Smooth muscle cell (in vitro differentiated cells): ENCODE measurements around the gene SH3TC1. TPM values are rescaled to one million over a fixed set of nuclear protein-coding genes. Genes with fewer than 3 reads are reported as not detected.

ENCODE experiments used
- DNase-seq: peaks from one replicate; lab custom pipeline; 2025; ENCODE audit not compliant: unreplicated experiment; lab: John Stamatoyannopoulos, UW
- H2AFZ ChIP-seq: fragments of 200-600 bp; sonication (generic); 2 replicates; pipeline ENCODE4 v1.6.0; 2016; ENCODE audit warnings: antibody characterized with exemption, low read depth, mild to moderate bottlenecking
- H3F3A ChIP-seq: fragments of 200-600 bp; sonication (generic); 2 replicates; pipeline ENCODE4 v1.6.0; 2017; ENCODE audit warnings: antibody characterized with exemption, low read depth
- H3K27ac ChIP-seq: fragments of 200-600 bp; sonication (generic); 2 replicates; pipeline ENCODE4 v1.5.1; 2016; ENCODE audit warnings: low read depth, mild to moderate bottlenecking
- H3K27me3 ChIP-seq: fragments of 200-600 bp; sonication (generic); 2 replicates; pipeline ENCODE4 v1.6.1; 2016; ENCODE audit warnings: low read depth, mild to moderate bottlenecking
- H3K36me3 ChIP-seq: fragments of 200-600 bp; sonication (generic); 2 replicates; pipeline ENCODE4 v1.5.1; 2016; ENCODE audit warnings: low read depth
- H3K4me1 ChIP-seq: fragments of 200-600 bp; sonication (generic); 2 replicates; pipeline ENCODE4 v1.5.1; 2016; ENCODE audit warnings: low read depth
- H3K4me2 ChIP-seq: fragments of 200-600 bp; sonication (generic); 2 replicates; pipeline ENCODE4 v1.6.0; 2016; ENCODE audit warnings: mild to moderate bottlenecking
- H3K4me3 ChIP-seq: fragments of 200-600 bp; sonication (generic); 2 replicates; pipeline ENCODE4 v1.5.1; 2016; ENCODE audit warnings: mild to moderate bottlenecking
- H3K79me2 ChIP-seq: fragments of 200-600 bp; sonication (generic); 2 replicates; pipeline ENCODE4 v1.6.0; 2016; ENCODE audit warnings: low read depth, mild to moderate bottlenecking
- H3K9ac ChIP-seq: fragments of 200-600 bp; sonication (generic); 2 replicates; pipeline ENCODE4 v1.6.0; 2016; ENCODE audit warnings: low read depth
- H3K9me3 ChIP-seq: fragments of 200-600 bp; sonication (generic); replicated peaks from 2 replicates; pipeline ENCODE4 v1.5.1; 2016; ENCODE audit warnings: low read depth
- H4K20me1 ChIP-seq: fragments of 200-600 bp; sonication (generic); 2 replicates; pipeline ENCODE4 v1.6.0; 2016; ENCODE audit warnings: low read depth
- WGBS: methylation state at CpG from one replicate; pipeline ENCODE4 v1.1.7; 2016; ENCODE audit warnings: low lambda C conversion rate; 5-methylcytosine and 5-hydroxymethylcytosine counted together
- polyA plus RNA-seq: library from polyadenylated mRNA; unstranded; fragments of >200 nt; fragmentation: Nextera tagmentation; extraction: Ambion mirVana; gene quantifications from 2 replicates; pipeline ENCODE4 v1.2.1, GENCODE V29; 2016
- total RNA-seq: library from RNA; depleted of rRNA; stranded (reverse); fragments of >200 nt; gene quantifications from 2 replicates; pipeline ENCODE4 v1.2.3, GENCODE V29; 2014
- TF ChIP-seq, protein P1 (sequence below): fragments of 200-600 bp; sonication (generic); IDR thresholded peaks from 2 replicates; pipeline ENCODE4 v1.5.1; 2017; ENCODE audit warnings: borderline replicate concordance, mild to moderate bottlenecking, antibody characterized with exemption; ENCODE audit not compliant: insufficient read depth, poor library complexity, severe bottlenecking

SH3TC1 gene
- total and polyA plus RNA-seq, 2 experiments from 2014 or later = 7.8 to 17.7 TPM

DNA sequence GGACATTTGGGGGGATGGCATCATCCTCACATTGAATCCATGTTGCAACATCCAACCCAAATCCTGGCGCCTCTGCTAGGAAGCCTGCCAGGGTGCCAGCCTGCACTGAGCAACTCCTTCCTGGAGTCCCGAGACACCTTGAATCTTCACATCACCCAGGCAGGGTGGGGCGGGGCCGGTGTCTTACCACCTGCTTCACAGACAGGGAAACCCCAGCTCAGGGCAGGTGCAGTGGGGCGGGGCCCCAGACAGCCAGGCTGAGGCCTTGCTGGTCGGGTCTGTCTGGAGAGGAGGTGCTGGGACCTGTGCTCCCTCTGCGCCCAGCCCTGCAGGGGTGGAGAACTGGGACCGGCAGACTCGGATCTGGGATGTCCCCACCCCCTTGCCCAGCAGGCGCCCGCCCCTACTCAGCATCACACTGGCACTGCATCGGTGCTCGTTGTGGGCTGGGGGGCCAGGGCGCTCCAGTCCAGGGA, 39.0 kb downstream of the SH3TC1 start:
- no peaks in the 10 kb centered on the region for H3K79me2 ChIP-seq
- WGBS = 71% methylated on average over 14 of the region's 14 CpGs
- no peaks in the 10 kb centered on the region for H4K20me1 ChIP-seq
- H2AFZ ChIP-seq = no peak overlapping the region
- H3K36me3 ChIP-seq = no peaks in the 10 kb centered on the region
- H3K27me3 ChIP-seq = no peaks in the 10 kb centered on the region
- H3F3A ChIP-seq = no peaks in the 10 kb centered on the region
- H3K27ac ChIP-seq = no peak overlapping the region
- DNase-seq = no peak
- H3K4me2 ChIP-seq = no peak overlapping the region
- H3K4me3 ChIP-seq = no peak overlapping the region
- H3K9ac ChIP-seq = no peak overlapping the region
- H3K4me1 ChIP-seq = peaks cover 7% of the 10 kb centered on the region
- H3K9me3 ChIP-seq = no peaks in the 10 kb centered on the region
- TF ChIP-seq, protein P1, sequence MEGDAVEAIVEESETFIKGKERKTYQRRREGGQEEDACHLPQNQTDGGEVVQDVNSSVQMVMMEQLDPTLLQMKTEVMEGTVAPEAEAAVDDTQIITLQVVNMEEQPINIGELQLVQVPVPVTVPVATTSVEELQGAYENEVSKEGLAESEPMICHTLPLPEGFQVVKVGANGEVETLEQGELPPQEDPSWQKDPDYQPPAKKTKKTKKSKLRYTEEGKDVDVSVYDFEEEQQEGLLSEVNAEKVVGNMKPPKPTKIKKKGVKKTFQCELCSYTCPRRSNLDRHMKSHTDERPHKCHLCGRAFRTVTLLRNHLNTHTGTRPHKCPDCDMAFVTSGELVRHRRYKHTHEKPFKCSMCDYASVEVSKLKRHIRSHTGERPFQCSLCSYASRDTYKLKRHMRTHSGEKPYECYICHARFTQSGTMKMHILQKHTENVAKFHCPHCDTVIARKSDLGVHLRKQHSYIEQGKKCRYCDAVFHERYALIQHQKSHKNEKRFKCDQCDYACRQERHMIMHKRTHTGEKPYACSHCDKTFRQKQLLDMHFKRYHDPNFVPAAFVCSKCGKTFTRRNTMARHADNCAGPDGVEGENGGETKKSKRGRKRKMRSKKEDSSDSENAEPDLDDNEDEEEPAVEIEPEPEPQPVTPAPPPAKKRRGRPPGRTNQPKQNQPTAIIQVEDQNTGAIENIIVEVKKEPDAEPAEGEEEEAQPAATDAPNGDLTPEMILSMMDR = no peak

GRCh38 chr4:8238515-8239053, 39.5 kb downstream of the SH3TC1 start:
- Histone ChIP-seq H3K9ac (no peak overlapping the region), H3K4me1 (peaks cover 7% of the 10 kb centered on the region), H3K79me2 (no peaks in the 10 kb centered on the region), H3K4me2 (no peak overlapping the region), H3K27me3 (no peaks in the 10 kb centered on the region), H3K9me3 (no peaks in the 10 kb centered on the region), H3K27ac (no peak overlapping the region), H2AFZ (no peak overlapping the region), H3K4me3 (no peak overlapping the region), H4K20me1 (no peaks in the 10 kb centered on the region), H3K36me3 (no peaks in the 10 kb centered on the region), H3F3A (no peaks in the 10 kb centered on the region)
- no peak for DNase-seq
- TF ChIP-seq, protein P1 = peak; percentile 35
- WGBS = 47% methylated on average over 17 of the region's 17 CpGs

DNA sequence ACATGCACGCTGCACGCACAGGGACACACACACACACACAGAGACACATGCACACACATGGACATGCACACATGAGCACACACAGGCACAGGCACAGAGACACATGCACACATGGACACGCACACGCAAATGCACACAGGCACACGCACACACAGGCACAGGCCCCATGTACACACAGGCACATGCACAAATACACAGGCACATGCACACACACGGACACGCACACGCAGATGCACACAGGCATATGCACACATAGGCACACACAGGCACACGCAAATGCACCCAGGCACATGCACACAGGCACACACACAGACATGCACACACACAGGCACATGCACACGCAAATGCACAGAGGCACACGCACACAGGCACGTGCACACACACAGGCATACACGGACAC, 40.1 kb downstream of the SH3TC1 start:
- H3K27me3 ChIP-seq = no peaks in the 10 kb centered on the region
- H3K4me2 ChIP-seq = no peak overlapping the region
- no peak overlapping the region for H3K4me3 ChIP-seq
- no peak for DNase-seq
- no peak overlapping the region for H2AFZ ChIP-seq
- no peaks in the 10 kb centered on the region for H3K79me2 ChIP-seq
- H3K27ac ChIP-seq = no peak overlapping the region
- H3K36me3 ChIP-seq = no peaks in the 10 kb centered on the region
- H3K9me3 ChIP-seq = no peaks in the 10 kb centered on the region
- over 99% methylated on average over 13 of the region's 13 CpGs for WGBS
- no peak overlapping the region for H3K9ac ChIP-seq
- H3K4me1 ChIP-seq = peaks cover 7% of the 10 kb centered on the region
- no peaks in the 10 kb centered on the region for H3F3A ChIP-seq
- H4K20me1 ChIP-seq = no peaks in the 10 kb centered on the region
- TF ChIP-seq, protein P1 = no peak

DNA sequence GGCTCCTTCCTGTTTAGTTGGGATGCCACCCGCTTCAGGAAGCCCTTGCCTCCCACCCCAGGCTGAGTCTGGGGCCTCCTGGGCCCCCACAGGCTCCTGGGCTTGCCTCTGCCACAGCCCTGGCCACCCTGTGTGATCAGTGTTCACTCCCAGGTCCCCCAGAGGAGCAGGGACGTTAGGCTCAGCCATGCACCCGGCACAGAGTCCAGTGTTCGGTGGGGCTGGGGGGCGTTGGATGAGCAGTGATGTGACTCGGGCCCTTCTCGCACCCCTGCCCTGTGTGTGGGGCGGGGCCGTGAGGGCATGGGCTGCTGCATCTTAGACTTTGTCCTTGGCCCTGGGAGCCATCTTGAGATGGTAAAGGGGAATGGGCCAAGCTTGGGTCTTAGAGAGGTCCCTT, 40.6 kb downstream of the SH3TC1 start:
- no peak overlapping the region for H3K4me3 ChIP-seq
- 94% methylated on average over 9 of the region's 9 CpGs for WGBS
- H3F3A ChIP-seq = no peaks in the 10 kb centered on the region
- no peaks in the 10 kb centered on the region for H4K20me1 ChIP-seq
- TF ChIP-seq, protein P1 = no peak
- H3K36me3 ChIP-seq = no peaks in the 10 kb centered on the region
- no peak for DNase-seq
- H3K79me2 ChIP-seq = no peaks in the 10 kb centered on the region
- no peak overlapping the region for H3K4me2 ChIP-seq
- H3K27ac ChIP-seq = no peak overlapping the region
- H3K27me3 ChIP-seq = no peaks in the 10 kb centered on the region
- peaks cover 7% of the 10 kb centered on the region for H3K4me1 ChIP-seq
- H3K9me3 ChIP-seq = no peaks in the 10 kb centered on the region
- no peak overlapping the region for H3K9ac ChIP-seq
- no peak overlapping the region for H2AFZ ChIP-seq
